ENCODE data around the gene DDX27. TPM values are rescaled to one million over a fixed set of nuclear protein-coding genes. Genes with fewer than 3 reads are reported as not detected.

Gene DDX27
- total and polyA plus RNA-seq, 2 of the 8 experiments (the other 6 are each of a cell fraction or from before 2014, with no cell fraction given) = 42.7 to 51.0 TPM

DNA sequence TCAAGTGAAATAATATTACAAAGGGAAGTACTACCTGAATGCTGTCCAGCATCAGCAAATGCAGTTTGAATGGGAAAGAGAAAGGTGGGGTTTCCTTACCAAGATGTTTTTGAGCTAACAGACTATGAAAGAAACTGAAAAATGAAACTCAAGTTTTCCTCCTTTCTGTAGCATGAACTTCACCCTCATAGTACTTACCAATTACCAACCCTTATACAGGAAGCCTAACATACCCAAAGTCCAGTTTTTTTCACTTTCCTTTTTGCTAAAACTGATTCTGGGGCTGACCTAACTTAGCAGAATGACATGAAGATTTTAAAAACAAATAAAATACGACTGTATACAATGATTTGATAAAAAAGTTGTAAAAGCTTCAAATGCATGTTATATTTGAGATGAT lies 53.4 kb downstream of the DDX27 start:
- H3K9me3 ChIP-seq (ENCODE audit: insufficient read depth in 2 of 2, low read depth in 1 of 2, low read length in 1 of 2) = no peaks in the 10 kb centered on the region
- no peak overlapping the region for H4K8ac ChIP-seq (ENCODE audit: extremely low read depth, insufficient read depth, low read length)
- no peaks in the 10 kb centered on the region for H3K4me1 ChIP-seq (replicated peaks in 1 of 4; ENCODE audit: control insufficient read depth in 3 of 4, insufficient read depth in 4 of 4, low read length in 3 of 4)
- peaks cover 6 to 49% (median 33%) of the 10 kb centered on the region in 4 experiments; a peak in 7 of 8 replicates for H3K36me3 ChIP-seq (ENCODE audit: control insufficient read depth in 2 of 4, insufficient read depth in 4 of 4, low read length in 3 of 4)
- no peak overlapping the region for H3K14ac ChIP-seq (ENCODE audit: insufficient read length)
- no peak overlapping the region for H4K5ac ChIP-seq (ENCODE audit: insufficient read length, low read depth, low read length)
- TF ChIP-seq RFX5 (IDR thresholded peaks at IDR 0.05; ENCODE audit: borderline replicate concordance, low read depth, low read length) (no peak), ASH2L (IDR thresholded peaks at IDR 0.05; ENCODE audit: low read length) (no peak), SIX5 (IDR thresholded peaks at IDR 0.05; ENCODE audit: low read depth, low read length) (no peak), SP4 (IDR thresholded peaks at IDR 0.05; ENCODE audit: low read length) (no peak), CTBP2 (IDR thresholded peaks at IDR 0.05; ENCODE audit: borderline replicate concordance, insufficient read depth, insufficient read length, low read length) (no peak), TEAD4 (IDR thresholded peaks at IDR 0.05; ENCODE audit: low read depth, low read length) (no peak), EZH2 (IDR thresholded peaks at IDR 0.05; ENCODE audit: low read depth, low read length, severe bottlenecking) (no peak), SIN3A (conservative IDR thresholded peaks at IDR 0.05 in 1 of 2, IDR thresholded peaks at IDR 0.05 in 1 of 2; ENCODE audit: low read depth in 1 of 2, low read length in 2 of 2) (no peak), YY1 (IDR thresholded peaks at IDR 0.05; ENCODE audit: low read depth, low read length) (no peak), HDAC2 (IDR thresholded peaks at IDR 0.05; ENCODE audit: borderline replicate concordance in 1 of 2, low read depth in 2 of 2, low read length in 2 of 2) (no peak), CBX5 (IDR thresholded peaks at IDR 0.05; ENCODE audit: low read depth, low read length) (no peak), RXRA (IDR thresholded peaks at IDR 0.05; ENCODE audit: insufficient read depth, low read depth, low read length) (no peak)
- TF ChIP-seq, protein P1, sequence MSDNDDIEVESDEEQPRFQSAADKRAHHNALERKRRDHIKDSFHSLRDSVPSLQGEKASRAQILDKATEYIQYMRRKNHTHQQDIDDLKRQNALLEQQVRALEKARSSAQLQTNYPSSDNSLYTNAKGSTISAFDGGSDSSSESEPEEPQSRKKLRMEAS (IDR thresholded peaks at IDR 0.05) = no peak
- no peak for FAIRE-seq
- H3K79me2 ChIP-seq (ENCODE audit: control insufficient read depth in 1 of 2, insufficient read depth in 2 of 2, low read length in 2 of 2) = peaks cover 4 to 58% of the 10 kb centered on the region in 2 experiments
- H3K4me3 ChIP-seq (ENCODE audit: extremely low read depth in 1 of 4, insufficient read depth in 2 of 4, low read depth in 3 of 4, low read length in 4 of 4) = no peak overlapping the region
- peaks cover 2% of the 10 kb centered on the region for H3K23me2 ChIP-seq (ENCODE audit: low read depth, low read length)
- H3K23ac ChIP-seq (ENCODE audit: insufficient read length) = no peak overlapping the region
- H3K18ac ChIP-seq (ENCODE audit: extremely low read depth, low read length) = no peak overlapping the region
- H4K91ac ChIP-seq (replicated peaks; ENCODE audit: insufficient read length, low read length) = no peak overlapping the region
- WGBS, 2 experiments (ENCODE audit: extremely low coverage in 1 of 2, insufficient coverage in 1 of 2, insufficient read length in 1 of 2, insufficient replicate concordance in 2 of 2, low coverage in 1 of 2, low lambda C conversion rate in 2 of 2, missing lambda C conversion rate in 1 of 2) = 100% methylated on average over 1 of the region's 1 CpG; no CpG with 5 or more reads in 1 of the 2 experiments
- H3K56ac ChIP-seq (replicated peaks; ENCODE audit: insufficient read length, low read depth, low read length) = no peak overlapping the region
- no peak overlapping the region for H2BK15ac ChIP-seq (ENCODE audit: low read length)
- no peak overlapping the region for H2AK5ac ChIP-seq (ENCODE audit: low read depth, low read length)
- H3K9ac ChIP-seq (replicated peaks in 1 of 4; ENCODE audit: extremely low read depth in 1 of 4, low read depth in 3 of 4, low read length in 3 of 4) = no peak overlapping the region
- peaks cover 3% of the 10 kb centered on the region; the same call in 1 of the 2 replicates for H3K79me1 ChIP-seq (ENCODE audit: low read depth, low read length)
- no peak overlapping the region for H2BK120ac ChIP-seq (replicated peaks; ENCODE audit: low read depth, low read length)
- POLR2A ChIA-PET (ENCODE audit: partially characterized antibody) = interaction anchor here (1.2 to 13.0 kb wide), 2 partner anchors 7 to 16 kb away, joined by 4 to 114 read pairs; partner anchors contain the start of gene ZNFX1
- no peaks in the 10 kb centered on the region for H3K27me3 ChIP-seq (replicated peaks in 1 of 4; ENCODE audit: control insufficient read depth in 3 of 4, extremely low read depth in 1 of 4, insufficient read depth in 3 of 4, low read length in 3 of 4)
- H3K4me2 ChIP-seq (ENCODE audit: insufficient read depth in 1 of 2, low read depth in 2 of 2, low read length in 2 of 2) = no peak overlapping the region
- CTCF ChIA-PET (ENCODE audit: partially characterized antibody) = interaction anchor here (1.0 to 1.8 kb wide), 2 partner anchors 47 to 55 kb away, joined by 3 to 6 read pairs; no protein-coding TSS in a partner anchor
- H2BK20ac ChIP-seq (ENCODE audit: low read length) = no peak overlapping the region
- H2AFZ ChIP-seq (ENCODE audit: low read length) = no peak overlapping the region
- DNase-seq (ENCODE audit: low read depth in 1 of 2, low spot score in 2 of 2) = no peak
- H3K27ac ChIP-seq (ENCODE audit: low read depth, low read length) = no peak overlapping the region
- peaks cover 0 to 3% of the 10 kb centered on the region in 2 experiments for H4K20me1 ChIP-seq (replicated peaks in 1 of 2; ENCODE audit: control insufficient read depth in 1 of 2, insufficient read depth in 2 of 2, low read length in 2 of 2)
- H2BK5ac ChIP-seq (ENCODE audit: low read depth, low read length) = no peak overlapping the region
- H3K4ac ChIP-seq (replicated peaks; ENCODE audit: insufficient read length, low read depth, low read length) = no peak overlapping the region
- no peak overlapping the region for H2BK12ac ChIP-seq (ENCODE audit: low read depth, low read length)

All from H1 (cell line).